K562 (cell line): ENCODE results near the gene CRLF3. TPM values are rescaled to one million over a fixed set of nuclear protein-coding genes. Genes with fewer than 3 reads are reported as not detected.

Source experiments
- C11orf30 ChIP-seq: fragments of 450-650 bp; IDR thresholded peaks from 2 replicates; pipeline ENCODE4 v1.6.1; 2016; ENCODE audit warnings: low read depth, mild to moderate bottlenecking
- DNMT1 ChIP-seq: fragments of 450-650 bp; IDR thresholded peaks from 2 replicates; pipeline ENCODE4 v1.6.1; 2016; ENCODE audit warnings: antibody characterized with exemption, mild to moderate bottlenecking
- ELF4 ChIP-seq: fragments of 450-650 bp; formaldehyde crosslinking; IDR thresholded peaks from 2 replicates; pipeline ENCODE4 v1.4.0; 2022; ENCODE audit warnings: missing genetic modification characterization
- ETS1 ChIP-seq: conservative IDR thresholded peaks from 2 replicates; pipeline ENCODE4 v1.6.1; 2011; ENCODE audit warnings: low read depth, mild to moderate bottlenecking, low read length; ENCODE audit not compliant: control insufficient read depth
- JUNB ChIP-seq: fragments of 450-650 bp; formaldehyde crosslinking; conservative IDR thresholded peaks from 2 replicates; pipeline ENCODE4 v1.4.0; 2020; ENCODE audit warnings: mild to moderate bottlenecking
- MEF2A ChIP-seq: IDR thresholded peaks from 2 replicates; pipeline ENCODE4 v1.6.1; 2011; ENCODE audit warnings: low read depth, mild to moderate bottlenecking, low read length, moderate library complexity; ENCODE audit not compliant: control insufficient read depth
- POLR3A ChIP-seq: IDR thresholded peaks from 2 replicates; pipeline ENCODE4 v1.6.1; 2011; ENCODE audit warnings: borderline replicate concordance, mild to moderate bottlenecking, moderate library complexity; ENCODE audit not compliant: insufficient read length, insufficient read depth; ENCODE audit errors: extremely low read depth
- PTBP1 ChIP-seq: fragments of 200-400 bp; formaldehyde crosslinking; IDR thresholded peaks from 2 replicates; pipeline ENCODE4 v1.6.1; 2017; ENCODE audit warnings: low read depth, low read length
- RBFOX2 ChIP-seq: fragments of 200-400 bp; formaldehyde crosslinking; IDR thresholded peaks from 2 replicates; pipeline ENCODE4 v1.6.1; 2017; ENCODE audit warnings: low read depth, mild to moderate bottlenecking, low read length, moderate library complexity
- RNF2 ChIP-seq: sonication (generic); IDR thresholded peaks from 2 replicates; pipeline ENCODE4 v1.6.1; 2016
- SRSF3 ChIP-seq: fragments of 200-400 bp; formaldehyde crosslinking; IDR thresholded peaks from 2 replicates; pipeline ENCODE4 v1.6.1; 2016; ENCODE audit warnings: mild to moderate bottlenecking, low read length, moderate library complexity; ENCODE audit not compliant: insufficient read depth
- TCF7L2 ChIP-seq: fragments of 150-350 bp; IDR thresholded peaks from 2 replicates; pipeline ENCODE4 v1.6.1; 2016; ENCODE audit warnings: low read depth, mild to moderate bottlenecking, low read length, moderate library complexity
- TSC22D4 ChIP-seq: fragments of 450-650 bp; IDR thresholded peaks from 2 replicates; pipeline ENCODE4 v1.6.1; 2016; ENCODE audit warnings: missing genetic modification characterization, missing biosample characterization, control low read depth
- ZBTB1 ChIP-seq: sonication (generic); formaldehyde crosslinking; IDR thresholded peaks from 2 replicates; pipeline ENCODE4 v1.8.1; 2023; ENCODE audit warnings: missing genetic modification reagents, low read depth, mild to moderate bottlenecking, borderline replicate concordance
- ZNF512 ChIP-seq: IDR thresholded peaks from 2 replicates; pipeline ENCODE4 v1.6.1; 2016; ENCODE audit warnings: missing genetic modification characterization, missing compliant biosample characterization
- polyA plus RNA-seq, 8 experiments: library from polyadenylated mRNA; depleted of rRNA in 4 of 8; stranded (reverse) in 5 of 8; unstranded in 3 of 8; fragments of >200 nt; fragmentation: Nextera tagmentation in 2 of 8; fragmentation: Illumina TruSeq in 1 of 8; extraction: Ambion mirVana in 2 of 8; extraction: Trizol in 1 of 8; gene quantifications; 2 replicates each; pipeline versions ENCODE4 v1.2.1 to v1.2.3, GENCODE V29; 2011 to 2014; ENCODE audit warnings: inconsistent platforms in 1 of 8, missing spikeins in 1 of 8
- total RNA-seq, 7 experiments: library from RNA; depleted of rRNA in 6 of 7; stranded (reverse); fragments of >200 nt in 6 of 7; fragmentation: Illumina TruSeq in 2 of 7; extraction: Trizol in 2 of 7; gene quantifications; 2 replicates each; pipeline versions ENCODE4 v1.2.1 to v1.2.3, GENCODE V29; 2011 to 2021; ENCODE audit warnings: low replicate concordance in 1 of 7
- TF ChIP-seq, protein P1 (sequence below): sonication (generic); formaldehyde crosslinking; IDR thresholded peaks from 2 replicates; pipeline ENCODE4 v1.9.0; 2022; ENCODE audit warnings: mild to moderate bottlenecking, missing genetic modification reagents
- TF ChIP-seq, protein P2 (sequence below): fragments of 150-350 bp; IDR thresholded peaks from 2 replicates; pipeline ENCODE4 v1.6.1; 2014; ENCODE audit warnings: low read depth, mild to moderate bottlenecking, low read length, borderline replicate concordance
- TF ChIP-seq, protein P3 (sequence below): fragments of 450-650 bp; formaldehyde crosslinking; IDR thresholded peaks from 2 replicates; pipeline ENCODE4 v1.4.0; 2020; ENCODE audit warnings: mild to moderate bottlenecking, moderate library complexity

Gene CRLF3
- total and polyA plus RNA-seq, 9 of the 15 experiments (the other 6 are each of a cell fraction or from before 2014, with no cell fraction given), result 13.2 to 55.9 (median 29.8) TPM

- TF ChIP-seq ZNF512 (tag) (no peak), SRSF3 (no peak), TCF7L2 (0 out of 2 replicates have a peak, but pooled peaks have one; percentile 23), JUNB (CRISPR knock-in tag) (no peak), PTBP1 (0 out of 2 replicates have a peak, but pooled peaks have one; percentile 2), ETS1 (0 out of 2 replicates have a peak, but pooled peaks have one; percentile 1), POLR3A (no peak), RNF2 (peak; percentile 76; the same call in 1 of the 2 replicates), DNMT1 (no peak), ZBTB1 (CRISPR knock-in tag) (no peak), MEF2A (no peak), ELF4 (CRISPR knock-in tag) (no peak), TSC22D4 (tag) (no peak), C11orf30 (peak; percentile 72), RBFOX2 (peak; percentile 94)
- TF ChIP-seq, protein P1, sequence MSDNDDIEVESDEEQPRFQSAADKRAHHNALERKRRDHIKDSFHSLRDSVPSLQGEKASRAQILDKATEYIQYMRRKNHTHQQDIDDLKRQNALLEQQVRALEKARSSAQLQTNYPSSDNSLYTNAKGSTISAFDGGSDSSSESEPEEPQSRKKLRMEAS (CRISPR knock-in tag), result peak; percentile 30; the same call in 1 of the 2 replicates
- TF ChIP-seq, protein P2, sequence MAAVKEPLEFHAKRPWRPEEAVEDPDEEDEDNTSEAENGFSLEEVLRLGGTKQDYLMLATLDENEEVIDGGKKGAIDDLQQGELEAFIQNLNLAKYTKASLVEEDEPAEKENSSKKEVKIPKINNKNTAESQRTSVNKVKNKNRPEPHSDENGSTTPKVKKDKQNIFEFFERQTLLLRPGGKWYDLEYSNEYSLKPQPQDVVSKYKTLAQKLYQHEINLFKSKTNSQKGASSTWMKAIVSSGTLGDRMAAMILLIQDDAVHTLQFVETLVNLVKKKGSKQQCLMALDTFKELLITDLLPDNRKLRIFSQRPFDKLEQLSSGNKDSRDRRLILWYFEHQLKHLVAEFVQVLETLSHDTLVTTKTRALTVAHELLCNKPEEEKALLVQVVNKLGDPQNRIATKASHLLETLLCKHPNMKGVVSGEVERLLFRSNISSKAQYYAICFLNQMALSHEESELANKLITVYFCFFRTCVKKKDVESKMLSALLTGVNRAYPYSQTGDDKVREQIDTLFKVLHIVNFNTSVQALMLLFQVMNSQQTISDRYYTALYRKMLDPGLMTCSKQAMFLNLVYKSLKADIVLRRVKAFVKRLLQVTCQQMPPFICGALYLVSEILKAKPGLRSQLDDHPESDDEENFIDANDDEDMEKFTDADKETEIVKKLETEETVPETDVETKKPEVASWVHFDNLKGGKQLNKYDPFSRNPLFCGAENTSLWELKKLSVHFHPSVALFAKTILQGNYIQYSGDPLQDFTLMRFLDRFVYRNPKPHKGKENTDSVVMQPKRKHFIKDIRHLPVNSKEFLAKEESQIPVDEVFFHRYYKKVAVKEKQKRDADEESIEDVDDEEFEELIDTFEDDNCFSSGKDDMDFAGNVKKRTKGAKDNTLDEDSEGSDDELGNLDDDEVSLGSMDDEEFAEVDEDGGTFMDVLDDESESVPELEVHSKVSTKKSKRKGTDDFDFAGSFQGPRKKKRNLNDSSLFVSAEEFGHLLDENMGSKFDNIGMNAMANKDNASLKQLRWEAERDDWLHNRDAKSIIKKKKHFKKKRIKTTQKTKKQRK, result no peak
- TF ChIP-seq, protein P3, sequence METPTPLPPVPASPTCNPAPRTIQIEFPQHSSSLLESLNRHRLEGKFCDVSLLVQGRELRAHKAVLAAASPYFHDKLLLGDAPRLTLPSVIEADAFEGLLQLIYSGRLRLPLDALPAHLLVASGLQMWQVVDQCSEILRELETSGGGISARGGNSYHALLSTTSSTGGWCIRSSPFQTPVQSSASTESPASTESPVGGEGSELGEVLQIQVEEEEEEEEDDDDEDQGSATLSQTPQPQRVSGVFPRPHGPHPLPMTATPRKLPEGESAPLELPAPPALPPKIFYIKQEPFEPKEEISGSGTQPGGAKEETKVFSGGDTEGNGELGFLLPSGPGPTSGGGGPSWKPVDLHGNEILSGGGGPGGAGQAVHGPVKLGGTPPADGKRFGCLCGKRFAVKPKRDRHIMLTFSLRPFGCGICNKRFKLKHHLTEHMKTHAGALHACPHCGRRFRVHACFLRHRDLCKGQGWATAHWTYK (CRISPR knock-in tag), result no peak
These were observed 7.4 kb upstream of the CRLF3 start, which contains the start of gene ATAD5 (continued) for GRCh38 chr17:30831663-30832437.
